Measurements from ENCODE around the gene FAM83E.

Gene FAM83E

DNA sequence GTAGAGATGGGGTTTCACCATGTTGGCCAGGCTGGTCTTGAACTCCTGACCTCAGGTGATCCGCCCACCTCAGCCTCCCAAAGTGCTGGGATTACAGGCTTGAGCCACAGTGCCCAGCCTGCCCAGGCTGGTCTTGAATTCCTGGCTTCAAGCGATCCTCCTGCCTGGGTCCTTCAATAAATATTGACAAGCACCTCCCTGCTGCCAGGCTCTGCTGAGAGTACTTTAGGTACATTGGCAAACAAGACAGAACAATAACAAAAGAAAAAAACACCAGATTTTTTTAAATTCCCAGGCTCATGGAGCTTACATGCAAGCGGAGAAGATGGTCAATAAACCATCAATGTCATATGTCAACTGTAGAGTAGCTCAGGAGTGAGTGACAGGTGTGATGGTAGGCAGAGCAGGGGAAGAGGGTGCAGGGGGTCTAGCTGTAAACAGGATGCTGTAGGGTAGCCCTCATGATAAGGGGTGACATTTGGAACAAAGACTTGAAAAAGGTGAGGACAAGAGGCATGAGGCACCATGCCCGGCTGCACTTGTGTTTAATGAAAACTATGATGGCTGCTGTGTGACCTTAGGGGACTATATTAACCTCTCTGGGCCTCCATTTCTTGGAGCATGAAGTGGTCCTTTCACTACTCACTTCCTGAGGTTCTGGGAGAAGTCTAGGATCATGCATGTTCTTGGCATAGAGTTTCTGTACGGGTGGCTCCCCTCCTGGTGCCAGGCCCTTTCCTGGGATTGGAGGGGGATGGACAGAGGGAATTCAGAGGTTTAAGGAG lies 43.3 kb downstream of the FAM83E start:
- DNase-seq, result no peak

DNA sequence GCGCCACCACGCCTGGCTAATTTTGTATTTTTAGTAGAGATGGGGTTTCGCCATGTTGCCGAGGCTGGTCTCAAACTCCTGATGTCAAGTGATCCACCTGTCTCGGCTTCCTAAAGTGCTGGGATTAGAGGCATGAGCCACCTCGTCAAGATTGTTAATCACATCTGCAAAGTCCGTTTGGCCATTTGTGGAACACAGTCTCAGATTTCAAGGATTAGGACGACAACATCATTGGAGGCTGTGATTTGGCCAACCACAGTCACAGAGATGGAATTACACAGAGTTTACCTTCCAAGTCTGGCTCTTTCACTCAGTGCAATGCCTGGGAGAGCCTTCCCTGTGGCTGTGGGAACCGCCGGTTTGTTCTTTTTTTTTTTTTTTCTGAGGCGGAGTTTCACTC lies 45.1 kb downstream of the FAM83E start:
- no peak for DNase-seq

DNA sequence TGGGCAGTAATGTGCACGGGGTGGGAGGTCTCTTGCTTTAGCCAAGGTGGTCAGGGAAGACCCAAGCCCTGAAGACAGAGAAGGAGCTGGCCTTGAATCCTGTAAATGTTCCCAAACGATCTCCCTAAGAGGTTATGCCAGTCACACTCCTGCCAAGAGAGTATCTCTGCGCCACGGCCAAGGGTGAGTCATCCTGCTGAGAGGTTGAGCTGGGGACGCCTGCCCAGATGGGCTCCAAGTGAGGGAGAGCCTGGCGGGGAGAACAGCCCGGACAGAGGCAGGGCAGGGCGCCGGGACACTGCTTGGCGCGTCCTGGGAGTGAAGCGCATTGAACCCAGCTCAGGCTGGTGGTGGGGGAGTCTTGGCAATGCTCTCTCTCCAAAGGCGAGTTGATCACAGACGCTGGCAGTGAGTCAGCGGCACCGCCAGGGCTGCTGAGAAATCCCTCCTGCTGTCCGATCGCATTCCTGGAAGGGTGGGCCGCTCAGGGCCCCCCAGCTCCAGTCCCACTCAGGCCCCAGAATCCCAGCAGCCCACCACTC lies 46.5 kb downstream of the FAM83E start:
- no peak for DNase-seq

DNA sequence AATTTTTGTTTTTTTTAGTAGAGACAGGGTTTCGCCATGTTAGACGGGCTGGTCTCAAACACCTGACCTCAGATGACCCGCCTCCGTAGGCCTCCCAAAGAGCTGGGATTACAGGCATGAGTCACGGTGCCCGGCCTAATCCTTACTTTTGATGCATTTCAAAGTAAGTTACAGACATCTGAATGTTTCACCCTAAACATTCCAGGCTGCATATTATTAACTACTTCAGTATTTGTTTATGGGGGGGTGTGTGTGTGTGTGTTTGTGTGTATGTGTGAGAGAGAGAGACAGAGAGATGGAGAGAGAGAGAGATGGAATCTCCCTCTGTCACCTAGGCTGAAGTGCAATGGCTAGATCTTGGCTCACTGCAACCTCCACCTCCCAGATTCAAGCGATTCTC lies 49.8 kb downstream of the FAM83E start:
- no peak for DNase-seq
